Stomach (tissue), 9 donors: ENCODE data around the gene TTC14. TPM values are rescaled to one million over a fixed set of nuclear protein-coding genes. Genes with fewer than 3 reads are reported as not detected.

ENCODE experiments used
- DNase-seq, 2 donors: peaks; one replicate each; pipeline versions ENCODE4 v3.0.0 to v3.0.0-alpha.2; 2013 to 2019
- H3K27ac ChIP-seq, 5 donors: fragments of 200-600 bp in 4 of 5; sonication (generic) in 4 of 5; one replicate each; pipeline ENCODE4 v1.5.1; 2013 to 2019; ENCODE audit warnings: mild to moderate bottlenecking in 1 of 5, moderate library complexity in 1 of 5
- H3K27me3 ChIP-seq, 3 donors: fragments of 200-600 bp; sonication (generic); one replicate each; pipeline ENCODE4 v1.5.1; 2017 to 2019; ENCODE audit warnings: mixed run types in 1 of 3
- H3K36me3 ChIP-seq, 4 donors: fragments of 200-600 bp; sonication (generic); 1 replicate in 3 of 4; 2 replicates in 1 of 4; pipeline ENCODE4 v1.5.1; 2016 to 2019
- H3K4me1 ChIP-seq, 4 donors: fragments of 200-600 bp; sonication (generic); one replicate each; pipeline ENCODE4 v1.5.1; 2016 to 2019
- H3K4me3 ChIP-seq, 4 donors: fragments of 200-600 bp; sonication (generic) in 3 of 4; one replicate each; pipeline ENCODE4 v1.5.1; 2016 to 2019; ENCODE audit warnings: mild to moderate bottlenecking in 1 of 4
- H3K9me3 ChIP-seq, 4 donors: fragments of 200-600 bp; sonication (generic); one replicate each; pipeline ENCODE4 v1.5.1; 2016 to 2019
- EP300 ChIP-seq: sonication (generic); formaldehyde crosslinking; IDR thresholded peaks from one replicate; pipeline ENCODE4 v1.6.1; 2017; ENCODE audit warnings: antibody characterized with exemption
- POLR2A ChIP-seq, 4 donors: fragments of 450-650 bp; IDR thresholded peaks; one replicate each; pipeline ENCODE4 v1.6.1; 2016; ENCODE audit warnings: antibody characterized with exemption in 4 of 4, control low read depth in 2 of 4, mild to moderate bottlenecking in 1 of 4, moderate library complexity in 1 of 4
- POLR2AphosphoS5 ChIP-seq, 3 donors: sonication (generic); formaldehyde crosslinking; IDR thresholded peaks; one replicate each; pipeline ENCODE4 v1.6.1; 2016; ENCODE audit warnings: antibody characterized with exemption in 3 of 3
- WGBS, 5 donors: extraction: QIAGEN DNeasy Blood & Tissue Kit in 3 of 5; methylation state at CpG; one replicate each; pipeline versions ENCODE4 v1.1.5 to v1.1.7; 2013 to 2018; 5-methylcytosine and 5-hydroxymethylcytosine counted together
- intact Hi-C: fragments of 100-400 bp; cut with DNase I; formaldehyde crosslinking; loops from one replicate; pipeline ENCODE4 v1.15.1; 2023; ENCODE audit warnings: low total_unique reads
- polyA plus RNA-seq, 3 donors: library from polyadenylated mRNA; stranded (reverse); fragments of 200-250 nt; gene quantifications; one replicate each; pipeline ENCODE4 v1.2.3, GENCODE V29; 2013
- total RNA-seq, 5 donors: library from RNA; depleted of rRNA; stranded (reverse); fragments of >200 nt; gene quantifications; one replicate each; pipeline versions ENCODE4 v1.1.0 to v1.2.3, GENCODE V29; 2014 to 2016
- TF ChIP-seq, protein P1 (sequence below), 7 experiments: fragments of 450-650 bp in 4 of 7; fragments of 200-600 bp in 3 of 7; sonication (generic) in 3 of 7; IDR thresholded peaks; one replicate each; pipeline ENCODE4 v1.5.1; 2016 to 2019; ENCODE audit warnings: antibody characterized with exemption in 7 of 7, control low read depth in 2 of 7, mild to moderate bottlenecking in 1 of 7
- donor health status: healthy with polysubstance abuse.
- donor health status: Bipolar disorder and iron deficiency.
- donor health status: healthy.

TTC14 gene
- total and polyA plus RNA-seq, 8 donors = 3.5 to 149 (median 43.0) TPM

DNA sequence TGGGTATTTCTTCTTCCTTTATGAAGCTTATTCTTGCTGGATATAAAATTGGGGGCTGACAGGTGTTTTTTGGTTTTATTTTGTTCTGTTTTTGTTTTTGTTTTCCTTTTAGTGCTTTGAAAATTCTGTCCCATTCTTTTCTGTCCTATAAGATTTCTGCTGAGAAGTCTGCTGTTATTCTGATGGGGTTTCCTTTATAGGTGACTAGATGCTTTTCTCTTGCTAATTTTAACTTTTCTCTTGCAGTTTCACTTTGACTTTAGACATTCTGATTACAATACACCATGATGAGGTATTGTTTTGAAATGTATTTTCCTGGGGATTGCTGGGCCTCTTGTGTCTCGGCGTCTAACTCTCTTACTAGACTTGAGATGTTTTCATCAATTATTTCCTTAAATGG is 22.8 kb downstream of the TTC14 start:
- H3K4me3 ChIP-seq = no peak overlapping the region
- TF ChIP-seq POLR2AphosphoS5 (IDR thresholded peaks at IDR 0.05) = no peak
- TF ChIP-seq POLR2A (IDR thresholded peaks at IDR 0.05) = no peak
- TF ChIP-seq, protein P1, sequence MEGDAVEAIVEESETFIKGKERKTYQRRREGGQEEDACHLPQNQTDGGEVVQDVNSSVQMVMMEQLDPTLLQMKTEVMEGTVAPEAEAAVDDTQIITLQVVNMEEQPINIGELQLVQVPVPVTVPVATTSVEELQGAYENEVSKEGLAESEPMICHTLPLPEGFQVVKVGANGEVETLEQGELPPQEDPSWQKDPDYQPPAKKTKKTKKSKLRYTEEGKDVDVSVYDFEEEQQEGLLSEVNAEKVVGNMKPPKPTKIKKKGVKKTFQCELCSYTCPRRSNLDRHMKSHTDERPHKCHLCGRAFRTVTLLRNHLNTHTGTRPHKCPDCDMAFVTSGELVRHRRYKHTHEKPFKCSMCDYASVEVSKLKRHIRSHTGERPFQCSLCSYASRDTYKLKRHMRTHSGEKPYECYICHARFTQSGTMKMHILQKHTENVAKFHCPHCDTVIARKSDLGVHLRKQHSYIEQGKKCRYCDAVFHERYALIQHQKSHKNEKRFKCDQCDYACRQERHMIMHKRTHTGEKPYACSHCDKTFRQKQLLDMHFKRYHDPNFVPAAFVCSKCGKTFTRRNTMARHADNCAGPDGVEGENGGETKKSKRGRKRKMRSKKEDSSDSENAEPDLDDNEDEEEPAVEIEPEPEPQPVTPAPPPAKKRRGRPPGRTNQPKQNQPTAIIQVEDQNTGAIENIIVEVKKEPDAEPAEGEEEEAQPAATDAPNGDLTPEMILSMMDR (IDR thresholded peaks at IDR 0.05) = no peak
- TF ChIP-seq EP300 = no peak
- no peak for DNase-seq
- intact Hi-C loops = no loop called here
- H3K9me3 ChIP-seq = no peaks in the 10 kb centered on the region
- H3K36me3 ChIP-seq = peaks cover 0 to 5% (median 0%) of the 10 kb centered on the region in 4 donors
- H3K27ac ChIP-seq = no peak overlapping the region
- no peaks in the 10 kb centered on the region for H3K27me3 ChIP-seq
- H3K4me1 ChIP-seq = no peaks in the 10 kb centered on the region
- 86 to 100% (median 87%) methylated on average over 2 of the region's 2 CpGs for WGBS, 5 donors

DNA sequence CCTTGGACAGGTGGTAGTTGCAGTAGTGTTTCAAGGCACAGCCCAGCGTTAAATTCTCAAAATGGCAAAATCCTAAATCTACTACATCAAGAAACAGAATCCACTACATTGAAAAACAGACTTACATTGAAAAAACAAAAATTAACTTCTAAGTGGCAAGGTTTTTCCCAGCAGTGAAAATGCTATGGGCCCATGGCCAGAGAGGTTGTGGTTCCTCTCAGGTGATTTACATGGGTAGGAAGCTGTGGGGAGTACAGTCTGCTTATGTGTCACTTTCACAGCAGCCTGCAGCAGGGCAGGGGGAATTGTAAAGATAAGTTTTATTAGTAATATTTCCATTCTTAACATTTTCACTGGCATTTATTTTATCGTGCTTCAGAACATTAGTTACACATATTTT is 24.9 kb downstream of the TTC14 start:
- DNase-seq = no peak
- no peaks in the 10 kb centered on the region for H3K27me3 ChIP-seq
- no peak overlapping the region for H3K4me3 ChIP-seq
- H3K4me1 ChIP-seq = no peaks in the 10 kb centered on the region
- H3K9me3 ChIP-seq = no peaks in the 10 kb centered on the region
- H3K27ac ChIP-seq = no peak overlapping the region
- intact Hi-C loops = no loop called here
- no peak for TF ChIP-seq POLR2AphosphoS5 (IDR thresholded peaks at IDR 0.05)
- no peak for TF ChIP-seq EP300
- TF ChIP-seq POLR2A (IDR thresholded peaks at IDR 0.05) = no peak
- TF ChIP-seq, protein P1 (IDR thresholded peaks at IDR 0.05) = no peak
- peaks cover 0 to 5% (median 0%) of the 10 kb centered on the region in 4 donors for H3K36me3 ChIP-seq
- 66 to 98% (median 88%) methylated on average over 2 of the region's 2 CpGs for WGBS, 5 donors

DNA sequence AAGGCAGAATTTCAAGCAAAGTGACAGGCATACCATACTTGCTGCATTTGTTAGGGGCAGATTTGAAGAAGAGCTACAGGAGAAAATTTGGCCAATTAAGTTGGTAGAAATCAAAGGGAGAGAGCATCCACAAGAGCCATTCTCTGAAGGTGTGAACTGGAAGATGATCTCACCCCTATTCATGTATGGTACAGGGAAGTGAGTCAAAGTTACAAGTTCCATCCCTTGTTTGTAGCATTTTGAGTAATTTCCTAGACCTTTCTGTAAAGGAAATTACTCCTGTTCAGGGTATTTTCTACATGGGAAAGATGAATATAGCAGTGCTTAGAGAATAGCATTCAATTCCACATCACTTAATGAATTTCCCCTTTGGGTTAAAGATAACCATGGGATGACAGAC is 28.4 kb downstream of the TTC14 start:
- Histone ChIP-seq H3K27ac (no peak overlapping the region), H3K9me3 (no peaks in the 10 kb centered on the region), H3K27me3 (peaks cover 0 to 11% (median 3%) of the 10 kb centered on the region in 3 donors), H3K4me1 (no peaks in the 10 kb centered on the region), H3K4me3 (no peak overlapping the region), H3K36me3 (peaks cover 0 to 5% (median 0%) of the 10 kb centered on the region in 4 donors)
- DNase-seq = no peak
- intact Hi-C loops = no loop called here
- TF ChIP-seq POLR2A (IDR thresholded peaks at IDR 0.05) (no peak), POLR2AphosphoS5 (IDR thresholded peaks at IDR 0.05) (no peak), EP300 (no peak)

DNA sequence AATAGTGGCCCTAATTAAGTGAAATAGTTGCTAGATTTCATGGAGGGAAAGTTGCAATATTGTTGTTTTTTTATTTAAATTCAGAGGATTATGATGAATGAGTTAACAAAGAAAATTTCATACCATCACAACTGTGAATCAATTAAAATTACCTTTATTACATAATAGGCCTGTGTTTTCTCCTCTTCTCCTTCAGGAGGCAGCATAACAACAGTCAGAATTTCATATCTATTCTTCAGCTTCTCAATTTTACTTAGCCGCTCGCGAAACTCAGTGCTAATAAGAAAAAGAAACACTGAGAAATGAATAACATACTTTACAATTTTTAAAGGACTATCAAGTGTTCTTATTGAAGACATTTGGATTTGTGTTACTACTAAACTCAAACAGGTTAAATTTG is 29.4 kb downstream of the TTC14 start:
- Histone ChIP-seq H3K36me3 (peaks cover 0 to 4% (median 0%) of the 10 kb centered on the region in 4 donors), H3K9me3 (no peaks in the 10 kb centered on the region), H3K27ac (no peak overlapping the region), H3K4me1 (no peaks in the 10 kb centered on the region), H3K27me3 (peaks cover 0 to 11% (median 3%) of the 10 kb centered on the region in 3 donors), H3K4me3 (no peak overlapping the region)
- WGBS, 5 donors = 87 to 92% (median 89%) methylated on average over 3 of the region's 3 CpGs
- no peak for DNase-seq
- intact Hi-C loops = no loop called here
- no peak for TF ChIP-seq POLR2A (IDR thresholded peaks at IDR 0.05)
- TF ChIP-seq, protein P1 (IDR thresholded peaks at IDR 0.05) = no peak
- TF ChIP-seq EP300 = no peak
- TF ChIP-seq POLR2AphosphoS5 (IDR thresholded peaks at IDR 0.05) = no peak

DNA sequence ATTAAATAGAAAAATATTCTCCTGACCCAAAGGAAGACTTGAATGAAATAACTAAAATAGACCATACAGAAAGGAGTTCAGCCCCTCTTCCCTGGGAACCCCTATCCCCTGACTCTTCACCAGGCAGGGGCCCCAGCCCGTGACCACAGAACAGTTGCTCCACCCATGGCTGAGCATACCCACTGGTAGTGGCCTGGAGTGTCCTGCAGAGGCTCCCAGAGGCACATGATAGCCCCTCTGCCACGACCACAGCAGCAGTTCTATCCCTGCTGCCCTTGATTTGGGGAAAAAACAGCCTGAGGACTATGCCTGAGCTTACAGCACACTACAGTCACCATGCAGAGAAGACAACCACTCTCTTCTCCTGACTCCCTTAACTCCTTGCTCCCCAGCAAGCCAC is 31.8 kb downstream of the TTC14 start:
- WGBS, 5 donors = 13 to 36% (median 22%) methylated on average over 2 of the region's 2 CpGs

More for the DNA sequence above, 31.8 kb downstream of the TTC14 start:
- Histone ChIP-seq H3K27ac (no peak overlapping the region), H3K27me3 (peaks cover 0 to 11% (median 3%) of the 10 kb centered on the region in 3 donors), H3K4me3 (no peak overlapping the region), H3K36me3 (no peaks in the 10 kb centered on the region), H3K9me3 (no peaks in the 10 kb centered on the region), H3K4me1 (no peaks in the 10 kb centered on the region)
- no peak for DNase-seq
- no peak for TF ChIP-seq POLR2AphosphoS5 (IDR thresholded peaks at IDR 0.05)
- TF ChIP-seq, protein P1 (IDR thresholded peaks at IDR 0.05) = no peak
- TF ChIP-seq EP300 = no peak
- TF ChIP-seq POLR2A (IDR thresholded peaks at IDR 0.05) = no peak
- intact Hi-C loops = no loop called here
